CD4-positive, alpha-beta T cell treated with Interleukin-6 at 100 ng/mL for 8 hours (primary cell): ENCODE results near the gene TAOK3.
A peak's percentile ranks its signal among the peaks of the same experiment; 100 is the strongest.
"Not testable (repeated sequence)": the region's sequence is repeated elsewhere in the genome, so short reads cannot be mapped to it uniquely, and the experiment has no call there.

ENCODE experiments used
- DNase-seq: peaks from one replicate; pipeline ENCODE4 v3.0.0-alpha.2; 2020; ENCODE audit warnings: mixed read lengths, low spot score

The TAOK3 gene

DNA sequence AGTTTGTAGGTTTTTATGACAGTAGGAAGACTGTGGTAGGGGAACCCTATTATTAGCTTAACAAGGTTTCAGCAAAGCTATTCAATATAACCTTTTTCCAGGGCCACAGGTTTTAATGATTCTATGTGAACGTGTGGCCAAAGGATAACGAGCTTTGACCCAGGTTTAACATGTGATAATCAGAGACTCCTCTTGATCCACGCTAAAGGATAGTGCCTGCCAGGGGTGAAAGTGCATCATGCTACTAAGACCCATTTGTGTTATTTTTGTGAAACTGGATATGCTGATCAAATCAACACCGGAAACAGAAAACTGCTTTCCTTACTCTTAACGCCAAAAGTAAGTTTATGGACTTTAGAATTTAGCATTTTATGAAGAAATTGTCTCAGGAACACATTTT, 909 bp upstream of the TAOK3 start:
- no peak for DNase-seq

GRCh38 chr12:118371321-118372282, 1.1 kb downstream of the TAOK3 start:
- DNase-seq, result no peak

DNA sequence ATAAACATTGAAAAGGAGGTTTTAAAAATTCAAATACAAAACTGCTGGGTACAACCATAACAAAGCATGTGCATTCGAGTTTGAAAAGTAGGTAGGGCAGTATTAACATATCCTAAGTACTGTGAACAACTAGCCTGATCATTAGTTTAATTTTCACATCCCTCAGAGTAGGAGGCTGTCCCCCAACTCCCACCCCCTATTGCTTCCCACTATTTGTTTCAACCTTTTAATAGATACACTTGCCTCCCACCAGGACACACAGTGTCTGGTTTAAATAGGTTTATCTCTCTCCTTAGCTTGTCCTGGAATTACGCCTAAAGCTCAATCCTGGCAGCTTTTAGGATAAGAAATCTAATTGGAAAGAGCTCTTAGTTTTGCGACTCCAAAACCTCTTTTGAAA, 2.1 kb downstream of the TAOK3 start:
- DNase-seq, result no peak

DNA sequence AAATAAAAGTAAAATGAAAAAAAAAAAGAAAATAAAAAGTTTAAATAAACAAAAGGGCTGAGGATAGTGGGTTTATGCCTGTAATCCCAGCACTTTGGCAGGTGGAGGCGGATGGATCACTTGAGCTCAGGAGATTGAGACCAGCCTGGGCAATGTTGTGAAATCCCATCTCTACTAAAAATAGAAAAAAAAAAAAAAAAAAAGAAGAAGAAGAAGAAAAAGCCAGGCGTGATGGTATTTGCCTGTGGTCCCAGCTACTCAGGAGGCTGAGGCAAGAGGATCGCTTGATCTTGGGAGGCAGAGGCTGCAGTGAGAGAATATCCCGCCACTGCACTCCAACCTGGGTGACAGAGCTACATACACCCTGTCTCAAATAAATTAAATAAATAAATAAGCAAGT, 3.9 kb downstream of the TAOK3 start:
- no peak for DNase-seq

DNA sequence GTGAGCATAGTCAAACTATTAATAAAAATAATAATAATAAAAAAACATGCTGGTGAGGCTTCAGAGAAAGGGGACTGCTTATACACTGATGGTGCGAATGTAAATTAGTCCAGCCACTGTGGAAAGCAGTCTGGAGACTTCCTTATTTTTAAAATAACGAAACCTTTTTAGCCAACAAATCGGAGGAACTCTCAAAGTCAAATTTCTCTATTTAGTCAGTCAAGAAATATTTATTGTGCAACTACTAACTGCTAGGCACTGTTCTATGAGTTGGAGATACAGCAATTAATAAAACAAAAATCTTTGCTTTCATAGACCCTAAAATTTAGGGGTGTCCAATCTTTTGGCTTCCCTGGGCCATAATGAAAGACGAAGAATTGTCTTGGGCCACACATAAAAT, 10.8 kb downstream of the TAOK3 start:
- DNase-seq, result no peak

- DNase-seq, result no peak
Measured at GRCh38 chr12:118361092-118361404, 11.7 kb downstream of the TAOK3 start.

DNA sequence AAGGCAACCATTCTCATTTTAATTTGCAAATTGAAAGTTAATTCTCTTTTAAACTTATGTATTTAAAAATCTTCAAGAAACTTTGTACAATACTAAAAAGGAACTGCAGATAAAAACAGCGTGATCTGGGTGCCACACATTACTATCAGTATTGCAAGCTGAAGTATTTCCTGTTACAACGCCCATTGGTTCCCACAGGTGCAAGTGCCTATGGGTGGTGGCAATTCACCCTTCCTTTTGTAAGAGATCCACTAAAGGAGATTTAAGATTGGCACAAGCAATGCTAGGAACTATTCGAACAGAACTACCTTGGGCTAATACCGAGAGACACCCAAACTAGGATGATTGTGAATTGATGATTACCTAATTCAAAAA, 13.2 kb downstream of the TAOK3 start:
- DNase-seq, result peak; percentile 42

DNA sequence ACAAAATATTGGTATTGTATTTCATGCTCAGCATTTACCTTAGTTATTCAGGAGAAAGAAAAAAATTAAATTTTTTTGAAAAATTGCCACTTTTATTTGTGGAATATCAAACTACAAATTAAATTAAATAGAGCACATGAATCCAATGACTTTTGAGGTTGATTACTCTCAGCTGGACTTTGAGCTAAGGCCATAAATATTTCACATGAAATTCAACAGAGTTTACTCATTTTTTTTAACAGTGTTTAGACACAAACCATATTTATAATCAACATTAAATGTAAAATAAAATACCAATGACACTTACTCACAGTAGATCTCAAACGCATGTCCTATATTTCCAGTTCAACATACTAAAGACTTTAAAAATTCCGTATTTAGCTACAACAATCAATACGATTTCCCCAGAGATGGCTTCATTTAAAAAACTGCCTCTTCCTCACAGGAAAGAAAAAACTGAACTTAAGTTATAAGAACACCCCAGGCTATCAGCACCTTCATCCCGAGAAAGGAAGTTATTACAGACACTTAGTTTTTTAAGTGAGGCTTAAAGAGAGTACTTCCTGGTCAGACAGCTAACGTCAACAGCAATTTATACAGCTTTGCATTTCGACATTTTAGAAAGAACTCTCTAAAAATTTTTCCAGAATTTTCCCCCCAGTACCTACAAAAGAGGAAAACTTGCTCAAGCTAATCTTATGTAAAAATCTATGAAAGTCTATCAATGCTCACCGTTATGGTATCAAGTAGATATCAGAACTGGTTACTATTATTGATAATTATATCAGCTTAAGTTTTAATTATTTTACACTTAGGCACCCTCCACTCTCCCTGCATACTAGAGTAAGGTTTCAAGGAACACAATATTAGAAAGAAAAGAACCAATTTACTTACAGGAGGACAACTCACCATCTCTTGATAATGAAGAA, 13.8 kb downstream of the TAOK3 start:
- no peak for DNase-seq

- DNase-seq, result no peak
Measured at GRCh38 chr12:118358008-118358359, 14.7 kb downstream of the TAOK3 start.

DNA sequence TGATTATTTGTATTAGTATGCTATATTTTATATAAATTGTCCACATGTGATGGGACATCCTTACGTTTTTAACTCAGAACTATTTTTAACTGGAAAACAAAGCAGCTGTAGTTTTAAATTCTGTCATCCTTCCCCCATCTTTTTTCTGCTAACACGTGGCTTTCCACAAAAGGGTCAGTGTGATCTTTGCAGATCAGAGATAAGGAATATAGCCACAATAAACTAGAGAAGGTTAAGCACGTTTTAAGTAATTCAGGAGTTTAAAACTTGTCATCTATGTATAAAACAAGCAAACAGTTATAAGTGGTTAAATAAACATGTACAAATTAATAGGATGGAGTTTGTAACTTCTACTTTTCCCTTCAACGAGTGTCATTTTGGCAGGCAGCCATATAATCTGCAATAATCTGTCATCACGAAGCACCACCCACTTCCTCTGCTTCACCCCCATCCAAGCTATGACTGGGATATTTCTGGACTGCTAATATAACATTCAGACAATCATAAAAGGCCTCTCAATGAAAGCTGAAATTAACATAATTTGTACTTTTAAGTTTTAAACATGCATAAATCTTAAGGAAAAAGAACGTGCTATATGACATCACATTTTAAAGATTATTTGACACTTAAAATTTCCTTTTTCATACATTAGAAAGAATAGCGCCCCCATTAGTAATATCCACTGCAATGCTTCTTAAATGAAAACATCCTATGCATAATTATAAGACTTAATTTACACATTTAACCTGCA, 15.3 kb downstream of the TAOK3 start:
- peak; percentile 59 for DNase-seq

DNA sequence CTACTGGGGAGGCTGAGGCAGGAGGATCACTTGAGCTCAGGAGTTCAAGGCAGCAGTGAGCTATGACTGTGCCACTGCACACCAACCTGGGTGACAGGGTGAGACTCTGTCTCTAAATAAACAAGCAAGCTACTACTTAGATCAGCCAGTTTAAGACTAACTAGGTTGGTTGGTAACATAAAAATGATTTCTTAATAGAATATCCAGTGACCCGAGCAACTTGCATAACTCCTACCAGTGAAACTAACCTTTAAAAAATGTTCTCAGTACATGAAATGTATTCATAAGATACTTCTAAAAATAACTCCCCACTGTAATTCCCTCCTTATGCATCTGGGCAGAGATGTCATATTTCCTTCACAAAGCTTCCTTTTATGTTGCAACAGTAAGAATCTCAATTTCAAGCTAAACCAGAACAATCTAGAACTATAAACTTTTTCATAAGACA, 15.9 kb downstream of the TAOK3 start:
- no peak for DNase-seq

DNA sequence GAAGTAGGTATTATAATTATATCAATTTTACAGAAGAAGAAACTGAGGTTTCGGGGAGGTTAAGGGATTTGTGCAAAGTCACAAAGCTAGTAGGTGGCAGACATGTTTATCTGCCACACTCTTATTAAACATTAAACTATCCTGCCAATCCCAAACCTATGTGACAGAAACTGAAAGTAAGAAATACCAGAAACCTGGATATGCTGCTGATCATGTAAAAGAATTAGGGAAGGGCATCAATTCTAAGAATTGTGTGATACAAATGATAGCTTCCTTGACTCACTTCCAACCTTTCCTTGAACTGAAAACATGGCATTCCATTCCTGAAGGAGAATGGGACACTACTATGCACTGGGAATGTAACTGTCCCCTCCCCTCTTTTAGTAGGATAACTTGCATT, 16.9 kb downstream of the TAOK3 start:
- no peak for DNase-seq

- no peak for DNase-seq
Measured at GRCh38 chr12:118354903-118355302, 17.8 kb downstream of the TAOK3 start.

GRCh38 chr12:118354503-118354902, 18.2 kb downstream of the TAOK3 start:
- not testable (repeated sequence) for DNase-seq

- DNase-seq, result no peak
Measured at GRCh38 chr12:118353721-118354120, 19.0 kb downstream of the TAOK3 start.

- no peak for DNase-seq
Measured at GRCh38 chr12:118350908-118351559, 21.7 kb downstream of the TAOK3 start.

DNA sequence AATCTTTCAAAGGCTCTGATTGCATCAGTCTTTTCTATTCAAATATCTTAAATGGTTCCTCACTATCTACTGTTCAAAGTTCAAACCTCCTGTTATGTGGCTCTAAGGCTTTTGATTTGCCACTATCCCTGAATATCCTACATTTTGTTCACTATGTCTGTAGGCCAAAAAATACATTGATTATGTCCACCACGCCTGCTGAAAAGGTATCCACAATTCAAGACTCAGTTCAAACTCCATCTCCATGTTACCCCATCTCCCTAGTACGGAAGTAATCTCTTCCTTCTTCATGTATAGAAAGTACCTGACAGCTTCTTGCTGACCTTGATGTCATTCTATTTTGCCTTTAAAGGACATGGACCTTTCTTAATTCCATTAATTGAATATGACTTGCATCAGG, 24.8 kb downstream of the TAOK3 start:
- no peak for DNase-seq

GRCh38 chr12:118346895-118347294, 25.8 kb downstream of the TAOK3 start:
- DNase-seq, result no peak

DNA sequence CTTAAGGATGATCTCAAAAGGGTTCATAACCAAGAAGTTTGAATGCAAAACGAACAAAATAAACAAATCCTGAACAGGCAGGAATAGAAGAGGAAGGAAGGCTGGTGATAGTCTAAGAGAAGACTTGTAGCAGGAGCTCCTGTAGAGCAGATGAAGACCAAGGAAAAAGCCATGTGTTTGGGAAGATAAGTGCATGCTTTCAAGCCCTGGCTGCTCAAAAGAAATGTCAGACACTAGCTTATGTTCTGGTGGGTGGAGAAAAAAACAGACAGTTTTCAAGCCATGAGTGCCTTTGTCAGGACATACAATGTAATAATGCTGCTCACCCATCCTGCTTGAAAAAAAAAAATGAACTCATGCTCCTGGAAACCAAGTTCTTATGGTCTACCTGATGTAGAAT, 27.4 kb downstream of the TAOK3 start:
- DNase-seq, result no peak

- no peak for DNase-seq
Measured at GRCh38 chr12:118344829-118345228, 27.9 kb downstream of the TAOK3 start.

DNA sequence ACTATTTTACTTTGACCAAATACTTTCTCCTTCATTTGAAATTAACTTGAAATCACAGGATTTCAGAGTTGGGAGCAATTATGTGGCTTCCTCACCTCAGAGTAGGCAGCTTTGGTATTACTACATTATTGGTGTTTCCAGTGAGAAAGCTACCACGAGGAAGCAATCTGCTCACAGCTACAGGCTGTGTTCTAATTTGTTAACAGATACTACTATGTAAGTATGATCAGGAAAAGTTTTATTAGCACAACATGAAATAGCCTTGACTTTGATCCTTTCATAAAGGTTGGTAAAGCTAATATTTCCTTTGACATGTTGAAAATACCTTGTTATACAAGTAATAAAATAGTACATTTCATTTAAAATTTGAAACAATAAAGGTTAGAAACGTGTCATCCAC, 30.6 kb downstream of the TAOK3 start:
- DNase-seq, result no peak
